HG03135 (cell line): Measurements from ENCODE around the gene MICAL3.

ENCODE experiments used
- ATAC-seq: cut with Tn5 transposase; IDR thresholded peaks from one replicate; pipeline ENCODE4 v1.9.1; 2021; ENCODE audit warnings: mild to moderate bottlenecking, moderate library complexity; ENCODE audit not compliant: unreplicated experiment

MICAL3 gene

GRCh38 chr22:17853073-17853472 is 171.3 kb downstream of the MICAL3 start:
- ATAC-seq, result no peak

GRCh38 chr22:17851759-17852158 is 172.6 kb downstream of the MICAL3 start:
- ATAC-seq, result no peak

GRCh38 chr22:17847360-17848078 is 176.8 kb downstream of the MICAL3 start:
- ATAC-seq, result no peak

GRCh38 chr22:17846326-17846992 is 177.9 kb downstream of the MICAL3 start:
- no peak for ATAC-seq

- ATAC-seq, result no peak
Measured at GRCh38 chr22:17845790-17846189, 178.6 kb downstream of the MICAL3 start.

GRCh38 chr22:17845327-17845726 is 179.0 kb downstream of the MICAL3 start:
- ATAC-seq, result no peak

GRCh38 chr22:17844150-17844549 is 180.2 kb downstream of the MICAL3 start:
- no peak for ATAC-seq

- no peak for ATAC-seq
Measured at GRCh38 chr22:17842386-17842785, 182.0 kb downstream of the MICAL3 start.

GRCh38 chr22:17841836-17842235 is 182.5 kb downstream of the MICAL3 start:
- no peak for ATAC-seq

- no peak for ATAC-seq
Measured at GRCh38 chr22:17838180-17838865, 186.0 kb downstream of the MICAL3 start.

GRCh38 chr22:17836992-17837742 is 187.2 kb downstream of the MICAL3 start:
- ATAC-seq, result no peak

- no peak for ATAC-seq
Measured at GRCh38 chr22:17835256-17835655, 189.1 kb downstream of the MICAL3 start.

- ATAC-seq, result no peak
Measured at GRCh38 chr22:17833489-17833888, 190.9 kb downstream of the MICAL3 start.

GRCh38 chr22:17832665-17833064 is 191.7 kb downstream of the MICAL3 start:
- no peak for ATAC-seq

GRCh38 chr22:17831501-17832251 is 192.7 kb downstream of the MICAL3 start:
- no peak for ATAC-seq

GRCh38 chr22:17830043-17830961 is 194.1 kb downstream of the MICAL3 start:
- no peak for ATAC-seq

- ATAC-seq, result no peak
Measured at GRCh38 chr22:17829695-17830042, 194.7 kb downstream of the MICAL3 start.

- ATAC-seq, result no peak
Measured at GRCh38 chr22:17828502-17829080, 195.8 kb downstream of the MICAL3 start.

GRCh38 chr22:17827466-17827865 is 196.9 kb downstream of the MICAL3 start:
- no peak for ATAC-seq
